Liver (tissue), 9 donors: ENCODE results near the gene MS4A6A. TPM values are rescaled to one million over a fixed set of nuclear protein-coding genes. Genes with fewer than 3 reads are reported as not detected.

ENCODE experiments used
- DNase-seq: peaks from one replicate; pipeline ENCODE4 v3.0.0-alpha.2; 2017; ENCODE audit warnings: low spot score
- H3K27ac ChIP-seq, 2 donors: one replicate each; pipeline ENCODE4 v1.7.0; 2013; ENCODE audit warnings: inconsistent platforms in 2 of 2, low read length in 2 of 2, control low read depth in 1 of 2, low read depth in 1 of 2, mild to moderate bottlenecking in 1 of 2
- H3K27me3 ChIP-seq, 4 donors: one replicate each; pipeline versions ENCODE4 v1.6.1 to v1.7.0; 2013; ENCODE audit warnings: low read length in 3 of 4, inconsistent platforms in 1 of 4, mild to moderate bottlenecking in 1 of 4, moderate library complexity in 1 of 4; ENCODE audit not compliant: control insufficient read depth in 4 of 4, insufficient read depth in 4 of 4
- H3K36me3 ChIP-seq, 4 donors: one replicate each; pipeline versions ENCODE4 v1.6.1 to v1.7.0; 2013; ENCODE audit warnings: low read length in 3 of 4, mild to moderate bottlenecking in 3 of 4, low read depth in 1 of 4, moderate library complexity in 1 of 4; ENCODE audit not compliant: control insufficient read depth in 4 of 4, insufficient read depth in 3 of 4
- H3K4me1 ChIP-seq, 4 donors: one replicate each; pipeline versions ENCODE4 v1.6.1 to v1.7.0; 2013; ENCODE audit warnings: low read length in 3 of 4, mild to moderate bottlenecking in 3 of 4, moderate library complexity in 1 of 4; ENCODE audit not compliant: control insufficient read depth in 4 of 4, insufficient read depth in 4 of 4
- H3K4me3 ChIP-seq, 3 donors: one replicate each; pipeline versions ENCODE4 v1.6.1 to v1.7.0; 2013; ENCODE audit warnings: low read length in 3 of 3, control low read depth in 1 of 3, low read depth in 1 of 3, mild to moderate bottlenecking in 1 of 3
- H3K9ac ChIP-seq, 2 donors: one replicate each; pipeline ENCODE4 v1.7.0; 2013; ENCODE audit warnings: low read length in 2 of 2, mild to moderate bottlenecking in 2 of 2, moderate library complexity in 2 of 2, control low read depth in 1 of 2, low read depth in 1 of 2
- H3K9me3 ChIP-seq, 4 donors: one replicate each; pipeline versions ENCODE4 v1.6.1 to v1.7.0; 2013; ENCODE audit warnings: low read length in 3 of 4; ENCODE audit not compliant: control insufficient read depth in 4 of 4
- ATF3 ChIP-seq: IDR thresholded peaks from 2 replicates; pipeline ENCODE4 v1.6.1; 2016; ENCODE audit warnings: antibody characterized with exemption
- EGR1 ChIP-seq, 2 donors: IDR thresholded peaks; 2 replicates each; pipeline ENCODE4 v1.6.1; 2016 to 2018; ENCODE audit warnings: antibody characterized with exemption in 2 of 2, low read depth in 2 of 2
- FOXA1 ChIP-seq: IDR thresholded peaks from 2 replicates; pipeline ENCODE4 v1.6.1; 2016; ENCODE audit warnings: antibody characterized with exemption
- FOXA2 ChIP-seq: IDR thresholded peaks from 2 replicates; pipeline ENCODE4 v1.6.1; 2016; ENCODE audit warnings: antibody characterized with exemption
- GABPA ChIP-seq, 2 donors: IDR thresholded peaks in 1 of 2; conservative IDR thresholded peaks in 1 of 2; 2 replicates each; pipeline ENCODE4 v1.6.1; 2016; ENCODE audit warnings: antibody characterized with exemption in 2 of 2, mild to moderate bottlenecking in 1 of 2, moderate library complexity in 1 of 2
- HNF4A ChIP-seq, 2 donors: conservative IDR thresholded peaks; 2 replicates each; pipeline ENCODE4 v1.6.1; 2016; ENCODE audit warnings: antibody characterized with exemption in 2 of 2, mild to moderate bottlenecking in 2 of 2
- HNF4G ChIP-seq: IDR thresholded peaks from 2 replicates; pipeline ENCODE4 v1.6.1; 2016; ENCODE audit warnings: antibody characterized with exemption
- JUND ChIP-seq, 2 donors: IDR thresholded peaks; 2 replicates each; pipeline ENCODE4 v1.6.1; 2016; ENCODE audit warnings: antibody characterized with exemption in 2 of 2
- MAX ChIP-seq: IDR thresholded peaks from 2 replicates; pipeline ENCODE4 v1.6.1; 2016; ENCODE audit warnings: antibody characterized with exemption
- NR2F2 ChIP-seq: IDR thresholded peaks from 2 replicates; pipeline ENCODE4 v1.6.1; 2016; ENCODE audit warnings: antibody characterized with exemption
- RAD21 ChIP-seq, 2 donors: IDR thresholded peaks; 2 replicates each; pipeline ENCODE4 v1.6.1; 2016; ENCODE audit warnings: antibody characterized with exemption in 2 of 2, mild to moderate bottlenecking in 2 of 2
- RXRA ChIP-seq, 2 donors: IDR thresholded peaks; 2 replicates each; pipeline ENCODE4 v1.6.1; 2017 to 2018; ENCODE audit warnings: antibody characterized with exemption in 2 of 2, mild to moderate bottlenecking in 1 of 2
- SP1 ChIP-seq: IDR thresholded peaks from 2 replicates; pipeline ENCODE4 v1.6.1; 2018; ENCODE audit warnings: antibody characterized with exemption, mild to moderate bottlenecking
- TAF1 ChIP-seq: conservative IDR thresholded peaks from 2 replicates; pipeline ENCODE4 v1.6.1; 2016; ENCODE audit warnings: antibody characterized with exemption, mild to moderate bottlenecking
- YY1 ChIP-seq: IDR thresholded peaks from 2 replicates; pipeline ENCODE4 v1.6.1; 2016; ENCODE audit warnings: antibody characterized with exemption, mild to moderate bottlenecking
- ZBTB33 ChIP-seq: IDR thresholded peaks from 2 replicates; pipeline ENCODE4 v1.6.1; 2016; ENCODE audit warnings: antibody characterized with exemption
- WGBS: extraction: QIAGEN DNeasy Blood & Tissue Kit; methylation state at CpG from one replicate; pipeline ENCODE4 v1.1.7; 2013; 5-methylcytosine and 5-hydroxymethylcytosine counted together
- polyA plus RNA-seq, 2 donors: library from polyadenylated mRNA; stranded (reverse) in 1 of 2; unstranded in 1 of 2; fragments of 200-250 nt in 1 of 2; fragments of >200 nt in 1 of 2; fragmentation: Nextera tagmentation in 1 of 2; extraction: Ambion mirVana in 1 of 2; gene quantifications; one replicate each; pipeline versions ENCODE4 v1.2.1 to v1.2.3, GENCODE V29; 2013 to 2015
- total RNA-seq, 2 donors: library from RNA; depleted of rRNA; stranded (reverse); fragments of >200 nt; gene quantifications; one replicate each; pipeline ENCODE4 v1.2.3, GENCODE V29; 2014
- TF ChIP-seq, protein P1 (sequence below): fragments of 150-350 bp; IDR thresholded peaks from 2 replicates; pipeline ENCODE4 v1.5.1; 2017; ENCODE audit warnings: improper control_type of control experiment, low read depth, low read length; ENCODE audit not compliant: missing input control
- donor health status: healthy.
- donor health status: healthy.
- donor health status: healthy.
- donor health status: healthy.
- donor health status: healthy.

Gene MS4A6A
- total and polyA plus RNA-seq, 4 donors: 64.6 to 117 (median 99.4) TPM

GRCh38 chr11:60175860-60176275, 7.0 kb downstream of the MS4A6A start:
- Histone ChIP-seq H3K27me3 (no peaks in the 10 kb centered on the region), H3K4me1 (no peaks in the 10 kb centered on the region), H3K4me3 (no peak overlapping the region), H3K36me3 (no peaks in the 10 kb centered on the region), H3K9me3 (no peaks in the 10 kb centered on the region), H3K27ac (no peak overlapping the region), H3K9ac (no peak overlapping the region)
- no peak for DNase-seq
- 84% methylated on average over 5 of the region's 5 CpGs for WGBS
- no peak for TF ChIP-seq MAX
- no peak for TF ChIP-seq RXRA (IDR thresholded peaks at IDR 0.05)
- TF ChIP-seq FOXA2: no peak
- no peak for TF ChIP-seq JUND (IDR thresholded peaks at IDR 0.05)
- no peak for TF ChIP-seq FOXA1
- TF ChIP-seq HNF4G: no peak
- TF ChIP-seq TAF1: no peak
- TF ChIP-seq NR2F2: no peak
- TF ChIP-seq ATF3: no peak
- no peak for TF ChIP-seq EGR1 (IDR thresholded peaks at IDR 0.05; ENCODE audit: low read depth in 2 of 2)
- TF ChIP-seq YY1: no peak
- TF ChIP-seq ZBTB33: no peak
- TF ChIP-seq, protein P1, sequence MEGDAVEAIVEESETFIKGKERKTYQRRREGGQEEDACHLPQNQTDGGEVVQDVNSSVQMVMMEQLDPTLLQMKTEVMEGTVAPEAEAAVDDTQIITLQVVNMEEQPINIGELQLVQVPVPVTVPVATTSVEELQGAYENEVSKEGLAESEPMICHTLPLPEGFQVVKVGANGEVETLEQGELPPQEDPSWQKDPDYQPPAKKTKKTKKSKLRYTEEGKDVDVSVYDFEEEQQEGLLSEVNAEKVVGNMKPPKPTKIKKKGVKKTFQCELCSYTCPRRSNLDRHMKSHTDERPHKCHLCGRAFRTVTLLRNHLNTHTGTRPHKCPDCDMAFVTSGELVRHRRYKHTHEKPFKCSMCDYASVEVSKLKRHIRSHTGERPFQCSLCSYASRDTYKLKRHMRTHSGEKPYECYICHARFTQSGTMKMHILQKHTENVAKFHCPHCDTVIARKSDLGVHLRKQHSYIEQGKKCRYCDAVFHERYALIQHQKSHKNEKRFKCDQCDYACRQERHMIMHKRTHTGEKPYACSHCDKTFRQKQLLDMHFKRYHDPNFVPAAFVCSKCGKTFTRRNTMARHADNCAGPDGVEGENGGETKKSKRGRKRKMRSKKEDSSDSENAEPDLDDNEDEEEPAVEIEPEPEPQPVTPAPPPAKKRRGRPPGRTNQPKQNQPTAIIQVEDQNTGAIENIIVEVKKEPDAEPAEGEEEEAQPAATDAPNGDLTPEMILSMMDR: no peak
- no peak for TF ChIP-seq HNF4A (conservative IDR thresholded peaks at IDR 0.05)
- TF ChIP-seq RAD21 (IDR thresholded peaks at IDR 0.05): no peak

- H3K27ac ChIP-seq: no peak overlapping the region
- no peaks in the 10 kb centered on the region for H3K27me3 ChIP-seq
- no peaks in the 10 kb centered on the region for H3K36me3 ChIP-seq
- no peak overlapping the region for H3K4me3 ChIP-seq
- no peaks in the 10 kb centered on the region for H3K4me1 ChIP-seq
- no peaks in the 10 kb centered on the region for H3K9me3 ChIP-seq
- no peak overlapping the region for H3K9ac ChIP-seq
- no peak for DNase-seq
- TF ChIP-seq EGR1 (IDR thresholded peaks at IDR 0.05; ENCODE audit: low read depth in 2 of 2): no peak
Observed at GRCh38 chr11:60172011-60172410, 10.9 kb downstream of the MS4A6A start.

DNA sequence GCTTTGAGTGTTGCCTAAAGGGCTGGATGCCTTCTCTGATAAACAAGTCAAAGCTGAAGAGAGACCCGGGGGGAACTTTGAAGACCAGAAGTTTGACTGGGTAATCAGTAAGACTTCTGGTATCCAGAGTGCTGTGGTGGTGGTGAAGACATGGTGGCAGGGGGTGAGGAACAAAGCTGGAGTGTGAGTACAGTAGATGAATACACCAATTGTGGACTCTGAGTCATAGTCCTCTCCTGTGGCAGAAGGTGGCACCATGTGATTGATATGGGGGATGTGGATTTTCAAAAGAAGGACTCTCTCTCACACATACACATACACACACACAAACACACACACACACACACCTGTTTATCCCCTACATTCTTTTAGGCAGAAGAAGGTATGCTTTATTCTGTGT, 12.3 kb downstream of the MS4A6A start:
- 85% methylated on average over 1 of the region's 1 CpG for WGBS
- Histone ChIP-seq H3K27me3 (no peaks in the 10 kb centered on the region), H3K9me3 (no peaks in the 10 kb centered on the region), H3K36me3 (no peaks in the 10 kb centered on the region), H3K27ac (peak overlapping the region in 1 of 2 donors; percentile 16), H3K4me3 (no peak overlapping the region), H3K9ac (no peak overlapping the region), H3K4me1 (no peaks in the 10 kb centered on the region)
- no peak for DNase-seq
- no peak for TF ChIP-seq ZBTB33
- no peak for TF ChIP-seq ATF3
- no peak for TF ChIP-seq EGR1 (IDR thresholded peaks at IDR 0.05; ENCODE audit: low read depth in 2 of 2)
- TF ChIP-seq GABPA (IDR thresholded peaks at IDR 0.05 in 1 of 2, conservative IDR thresholded peaks at IDR 0.05 in 1 of 2): no peak
- TF ChIP-seq HNF4G: no peak
- TF ChIP-seq TAF1: no peak
- TF ChIP-seq HNF4A (conservative IDR thresholded peaks at IDR 0.05): no peak
- no peak for TF ChIP-seq FOXA1
- TF ChIP-seq YY1: no peak
- no peak for TF ChIP-seq RXRA (IDR thresholded peaks at IDR 0.05)
- TF ChIP-seq RAD21 (IDR thresholded peaks at IDR 0.05): no peak
- no peak for TF ChIP-seq FOXA2
- TF ChIP-seq MAX: no peak
- TF ChIP-seq, protein P1: no peak
- no peak for TF ChIP-seq SP1
- TF ChIP-seq NR2F2: no peak
- TF ChIP-seq JUND (IDR thresholded peaks at IDR 0.05): no peak
